Measurements from ENCODE around the gene ATCAY.
"Not testable (repeated sequence)": the region's sequence is repeated elsewhere in the genome, so short reads cannot be mapped to it uniquely, and the experiment has no call there.

ATCAY gene

DNA sequence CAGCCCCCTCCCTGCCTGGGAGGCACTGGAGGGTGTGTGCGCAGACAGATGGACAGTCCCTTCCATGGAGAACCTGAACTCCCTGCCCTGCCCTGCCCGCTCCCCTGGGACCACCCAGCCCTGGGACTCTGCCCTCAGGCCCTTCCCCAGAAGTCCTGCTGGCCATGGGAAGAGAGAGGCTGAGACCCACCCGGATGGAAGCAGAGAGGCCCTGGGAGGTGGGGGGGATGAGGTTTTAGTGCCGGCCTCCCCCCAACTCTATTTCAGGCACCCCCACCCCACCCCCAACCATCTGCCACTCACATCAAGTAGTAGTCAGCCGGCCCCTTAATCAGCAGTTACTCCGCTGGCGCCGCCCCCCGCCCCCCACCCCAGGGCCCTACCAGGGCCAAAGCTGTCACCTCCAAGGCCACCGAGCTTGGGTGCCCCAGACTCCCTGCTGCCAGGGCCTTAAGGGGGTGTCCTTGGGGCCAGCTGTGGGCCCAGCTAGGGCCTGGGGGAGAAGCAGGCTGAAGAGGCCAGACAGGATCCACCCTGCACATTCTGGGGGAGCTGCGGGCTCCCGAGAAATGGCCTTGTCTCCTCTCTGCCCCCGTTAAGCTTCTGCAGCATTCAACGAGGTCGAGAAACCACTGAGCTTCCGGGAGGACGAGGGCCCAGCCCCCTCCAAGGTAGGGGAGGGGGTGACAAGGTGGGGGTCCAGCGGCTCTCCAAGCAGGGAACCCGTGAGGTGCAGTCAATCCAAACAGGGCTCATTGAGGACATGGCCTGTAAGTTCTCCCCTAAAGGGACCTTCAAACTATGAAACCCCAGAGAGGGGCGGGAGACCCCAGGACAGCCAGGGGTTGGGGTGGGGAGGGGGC, 69.7 kb downstream of the ATCAY start:
- DNase-seq = no peak

DNA sequence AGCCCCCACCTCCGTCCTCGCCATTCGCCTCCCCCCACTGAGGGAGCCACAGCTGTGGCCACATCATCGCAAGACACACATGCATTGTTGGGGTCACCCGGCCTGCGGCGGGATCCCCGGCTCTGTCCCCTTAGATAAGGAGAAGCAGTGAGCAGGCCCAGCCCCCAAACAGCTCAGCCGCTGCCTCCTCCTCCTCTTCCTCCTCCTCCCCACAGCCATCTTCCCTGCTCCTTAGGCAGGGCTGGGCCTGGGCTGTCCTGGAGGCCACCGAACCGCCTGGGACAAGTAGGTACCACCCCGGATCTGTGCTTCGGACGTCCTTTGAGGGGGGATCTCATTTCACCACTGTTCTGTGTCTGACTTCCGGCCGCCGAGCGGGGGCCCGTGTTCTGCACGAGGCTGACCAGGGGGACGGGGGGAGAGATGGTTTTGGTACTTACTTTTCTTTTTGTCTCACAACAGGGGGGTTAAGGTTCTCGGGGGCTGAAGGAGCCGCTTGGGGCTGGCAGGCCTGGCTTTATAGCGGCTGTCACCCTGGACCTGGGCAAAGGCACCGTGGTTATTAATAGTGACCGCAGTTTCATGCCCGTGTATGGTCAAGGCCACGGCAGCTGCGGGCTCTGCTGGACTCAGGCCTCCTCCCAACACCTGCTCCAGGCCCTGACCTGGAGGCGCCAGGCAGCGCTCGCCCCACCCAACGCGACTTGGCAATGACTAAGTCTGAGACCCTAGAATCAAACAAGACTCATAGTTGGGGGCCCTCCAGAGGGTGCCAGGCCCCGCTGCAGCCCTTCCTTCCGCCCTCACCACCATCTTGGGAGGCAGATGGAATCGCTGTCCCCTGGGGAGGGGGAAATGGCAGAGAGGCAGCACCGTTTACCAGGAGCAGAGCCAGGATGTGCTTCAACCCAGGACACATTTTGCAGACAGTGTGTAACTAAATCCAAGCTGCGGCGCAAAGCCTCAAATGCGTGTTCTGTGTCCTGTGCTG, 70.7 kb downstream of the ATCAY start:
- no peak for DNase-seq

DNA sequence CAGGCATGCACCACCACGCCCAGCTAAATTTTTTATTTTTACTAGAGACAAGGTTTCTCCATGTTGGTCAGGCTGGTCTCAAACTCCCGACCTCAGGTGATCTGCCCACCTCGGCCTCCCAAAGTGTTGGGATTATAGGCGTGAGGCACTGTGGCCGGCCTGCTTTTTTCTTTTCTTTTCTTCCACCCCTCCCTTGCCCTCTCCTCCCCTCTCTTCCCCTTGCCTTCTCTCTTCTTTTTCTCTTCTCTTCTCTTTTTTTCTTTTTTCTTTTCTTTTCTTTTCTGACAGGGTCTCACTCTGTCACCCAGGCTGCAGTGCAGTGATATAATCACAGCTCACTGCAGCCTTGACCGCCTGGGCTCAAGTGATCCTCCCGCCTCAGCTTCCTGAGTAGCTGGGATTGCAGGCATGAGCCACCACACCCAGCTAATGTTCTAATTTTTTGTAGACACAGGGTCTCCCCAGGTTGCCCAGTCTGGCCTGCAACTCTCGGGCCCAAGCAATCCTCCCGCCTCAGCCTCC, 72.3 kb downstream of the ATCAY start:
- DNase-seq = not testable (repeated sequence)

DNA sequence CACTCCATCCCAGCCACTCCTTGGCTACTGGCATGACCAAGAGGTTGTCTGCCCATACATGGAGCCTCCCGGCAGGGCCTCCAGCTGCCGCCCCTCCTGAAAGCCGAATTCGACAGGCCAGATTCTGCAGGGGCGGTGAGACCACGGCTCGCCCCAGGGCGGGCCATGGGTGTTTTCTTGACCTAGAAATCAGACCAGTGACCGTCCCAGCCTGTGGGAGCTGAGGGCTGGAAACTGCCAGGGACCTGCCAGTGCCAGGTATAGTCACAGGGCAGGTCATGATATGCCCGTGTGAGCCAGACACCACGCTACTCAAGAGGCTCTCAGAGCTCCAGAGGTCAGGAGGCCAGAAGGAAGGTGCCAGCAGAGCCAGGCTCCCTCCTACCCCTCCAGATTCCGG, 73.6 kb downstream of the ATCAY start:
- DNase-seq = no peak

DNA sequence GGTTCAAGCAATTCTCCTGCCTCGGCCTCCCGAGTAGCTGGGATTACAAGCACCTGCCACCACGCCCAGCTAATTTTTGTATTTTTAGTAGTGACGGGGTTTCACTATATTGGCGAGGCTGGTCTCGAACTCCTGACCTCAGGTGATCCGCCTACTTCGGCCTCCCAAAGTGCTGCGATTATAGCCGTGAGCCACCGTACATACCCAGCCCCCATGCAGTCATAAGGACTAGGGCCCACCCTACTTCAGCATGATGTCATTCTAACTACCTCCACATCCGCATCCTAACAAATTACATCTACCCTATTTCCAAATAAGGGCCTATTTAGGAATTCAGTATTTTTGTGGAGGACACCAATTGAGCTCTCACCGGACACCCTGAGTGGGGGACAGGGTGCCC, 74.8 kb downstream of the ATCAY start:
- DNase-seq = not testable (repeated sequence)

DNA sequence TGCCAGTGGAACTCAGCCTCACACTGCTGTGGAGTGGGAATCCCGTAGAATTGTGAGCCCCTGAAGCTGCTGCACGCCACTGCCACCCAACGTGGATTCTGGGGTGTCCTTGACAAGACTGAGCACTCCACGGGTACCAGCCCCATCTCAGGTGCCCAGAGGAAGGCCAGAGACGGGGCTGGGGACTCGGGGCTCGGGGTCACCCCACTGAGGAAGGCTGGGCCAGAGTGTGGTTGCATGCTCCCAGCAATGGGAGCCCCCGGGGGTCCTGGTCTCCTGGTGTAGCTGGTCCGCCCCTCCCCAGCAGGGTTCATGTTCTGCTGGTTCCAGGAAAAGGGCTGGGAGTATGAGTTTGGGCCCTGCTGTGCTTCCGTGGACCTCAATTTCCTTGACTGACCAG, 75.2 kb downstream of the ATCAY start:
- no peak for DNase-seq

DNA sequence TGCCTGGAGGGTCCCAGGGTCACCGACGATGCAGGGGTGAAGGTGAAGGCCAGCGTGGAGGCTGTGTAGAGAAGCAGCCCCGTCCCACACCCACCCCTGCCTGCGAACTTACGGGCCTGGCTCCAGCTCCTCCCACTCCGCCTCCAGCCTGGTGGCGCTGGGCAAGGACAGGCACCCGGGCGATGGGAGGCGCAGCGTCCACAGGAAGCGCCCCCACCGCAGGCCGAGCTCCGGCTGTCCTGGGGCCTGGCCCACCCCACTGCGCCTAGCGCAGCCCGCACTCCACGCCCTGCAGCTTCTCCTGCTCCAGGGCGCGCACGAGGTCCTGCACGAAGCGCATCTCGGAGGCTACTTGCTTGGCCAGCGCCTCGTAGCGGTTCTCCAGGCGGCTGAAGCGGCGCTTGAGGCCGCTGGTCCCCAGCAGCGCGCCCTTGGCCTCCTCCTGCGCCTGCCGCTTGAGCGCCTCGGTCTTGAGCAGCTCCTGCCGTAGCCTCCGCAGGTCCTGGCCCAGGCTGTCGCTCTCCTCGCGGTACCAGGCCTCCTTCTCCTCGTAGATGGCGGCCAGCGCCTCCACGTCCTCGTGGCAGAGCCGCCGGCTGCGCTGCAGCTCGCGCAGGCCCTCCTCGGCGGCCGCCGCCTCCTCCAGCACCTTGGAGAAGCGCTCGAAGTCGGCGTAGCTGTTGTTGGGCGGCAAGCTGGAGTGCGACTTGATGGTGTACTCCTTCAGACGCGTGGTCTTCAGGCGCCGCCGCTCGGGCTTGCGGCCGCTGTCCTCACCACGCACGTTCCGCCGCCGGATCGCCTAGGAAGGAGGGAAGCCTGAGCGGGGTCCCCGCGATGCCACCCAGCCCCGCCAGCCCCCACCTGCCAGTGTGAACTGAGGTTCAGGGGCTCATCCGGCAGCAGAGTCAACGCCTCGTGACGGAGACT, 78.6 kb downstream of the ATCAY start:
- DNase-seq = no peak

DNA sequence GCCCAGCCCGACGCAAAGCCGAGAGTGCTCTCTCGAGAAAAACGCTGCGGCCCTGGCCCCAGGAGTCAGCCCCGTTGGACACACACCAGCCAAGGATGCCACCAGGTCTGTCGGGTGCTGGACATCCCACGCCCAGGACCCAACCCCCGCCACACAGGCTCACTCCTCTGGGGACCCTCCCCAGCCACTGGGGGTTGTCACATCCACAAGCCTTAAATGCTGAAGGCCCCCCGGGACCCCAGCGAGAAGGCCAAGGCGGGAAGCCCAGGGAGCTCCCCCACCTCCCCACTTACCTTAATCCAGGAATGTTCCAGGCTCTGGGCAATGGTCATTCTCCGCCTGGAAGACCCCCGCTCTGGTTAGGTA, 79.3 kb downstream of the ATCAY start:
- no peak for DNase-seq

DNA sequence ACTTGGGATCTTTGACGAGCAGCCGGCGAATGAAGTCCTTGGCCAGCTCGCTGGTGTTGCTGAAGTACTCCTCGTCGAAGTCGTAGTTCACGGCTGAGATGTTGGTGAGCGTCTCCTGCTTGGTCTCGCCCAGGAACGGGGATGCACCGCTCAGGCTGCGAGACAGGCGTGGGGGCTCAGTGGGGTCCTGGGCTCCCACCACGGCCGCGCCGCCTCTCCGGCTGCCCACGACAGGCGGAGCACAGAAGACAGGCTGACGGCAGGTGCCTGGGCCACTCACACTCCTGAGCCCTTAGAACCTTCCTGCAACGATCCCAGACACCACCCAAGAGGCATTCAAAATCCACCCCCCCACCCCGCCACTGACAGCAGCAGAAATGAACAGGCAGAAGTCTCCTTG, 80.5 kb downstream of the ATCAY start:
- no peak for DNase-seq

DNA sequence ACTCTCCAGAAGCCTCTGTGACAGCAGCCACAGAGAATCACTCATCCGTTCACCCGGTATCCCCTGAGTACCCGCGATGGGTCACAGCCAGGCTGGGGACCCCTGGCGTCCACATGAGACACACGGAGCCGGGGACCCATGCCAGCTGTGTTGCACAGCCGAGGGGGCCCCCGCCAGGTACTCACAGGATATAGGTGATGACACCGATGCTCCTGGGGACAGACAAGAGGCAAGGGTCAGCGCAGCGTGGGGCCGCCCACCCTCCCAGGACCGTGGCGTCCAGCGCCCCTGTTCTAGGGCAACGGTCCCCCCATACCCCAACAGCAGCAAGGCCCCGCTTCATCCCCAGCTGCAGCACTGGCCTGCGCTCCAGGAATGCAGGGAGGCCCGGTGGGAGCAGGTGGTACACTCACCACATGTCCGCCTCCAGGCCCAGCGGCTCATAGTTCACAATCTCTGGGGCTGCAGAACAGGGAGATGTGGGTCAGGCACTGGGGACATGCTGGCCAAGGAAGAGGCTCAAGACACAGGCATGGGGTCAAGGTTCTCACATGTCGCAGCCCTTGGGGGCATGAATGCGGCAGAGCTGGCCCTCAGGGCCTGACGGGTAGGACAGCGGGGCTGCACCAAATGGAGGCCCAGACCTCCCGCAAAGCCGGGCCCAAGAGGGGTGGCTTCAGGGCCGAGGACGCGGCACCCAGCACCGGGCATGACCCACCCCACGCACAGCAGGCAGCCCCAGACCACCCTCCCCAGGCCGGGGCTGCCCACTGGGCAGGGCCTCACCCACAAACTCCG, 83.2 kb downstream of the ATCAY start:
- no peak for DNase-seq

DNA sequence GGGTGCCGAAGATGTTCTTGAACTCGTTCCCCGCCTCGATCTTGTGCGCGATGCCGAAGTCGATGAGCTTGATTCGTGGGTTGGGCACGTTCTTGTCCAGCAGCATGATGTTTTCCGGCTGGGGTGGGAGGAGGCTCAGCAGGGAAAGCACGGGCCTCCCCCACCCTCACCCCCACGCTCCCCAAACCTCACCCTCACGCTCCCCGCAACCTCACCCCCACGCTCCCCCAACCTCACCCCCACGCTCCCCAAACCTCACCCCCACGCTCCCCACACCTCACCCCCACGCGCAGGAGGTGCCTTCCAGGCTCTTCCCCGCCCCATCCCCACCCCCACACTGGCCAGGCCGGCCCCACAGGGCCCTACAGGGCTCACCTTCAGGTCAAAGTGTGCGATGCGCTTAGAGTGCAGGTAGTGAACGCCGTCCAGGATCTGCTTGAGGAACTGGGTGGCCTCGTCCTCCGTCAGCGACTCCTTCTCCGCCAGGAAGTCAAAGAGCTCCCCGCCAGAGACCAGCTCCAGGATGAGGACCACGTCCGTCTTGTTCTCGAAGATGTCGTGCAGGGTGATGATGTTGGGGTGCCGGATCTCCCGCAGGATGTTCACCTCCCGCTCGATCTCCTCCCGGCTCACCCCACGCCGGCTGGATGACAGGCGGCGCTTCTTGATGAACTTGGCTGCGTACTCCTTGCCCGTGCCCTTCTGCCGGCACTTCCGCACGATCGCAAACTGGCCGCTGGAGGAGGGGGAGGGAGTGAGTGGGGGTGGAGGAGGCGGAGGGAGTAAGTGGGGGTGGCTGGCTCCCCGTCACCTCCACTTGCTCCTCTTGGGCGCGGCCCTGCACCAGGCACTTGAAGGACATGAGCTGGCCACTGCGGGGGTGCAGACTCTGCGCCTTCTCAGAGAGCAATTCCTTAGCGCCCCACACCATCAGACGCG, 84.0 kb downstream of the ATCAY start:
- DNase-seq = no peak

DNA sequence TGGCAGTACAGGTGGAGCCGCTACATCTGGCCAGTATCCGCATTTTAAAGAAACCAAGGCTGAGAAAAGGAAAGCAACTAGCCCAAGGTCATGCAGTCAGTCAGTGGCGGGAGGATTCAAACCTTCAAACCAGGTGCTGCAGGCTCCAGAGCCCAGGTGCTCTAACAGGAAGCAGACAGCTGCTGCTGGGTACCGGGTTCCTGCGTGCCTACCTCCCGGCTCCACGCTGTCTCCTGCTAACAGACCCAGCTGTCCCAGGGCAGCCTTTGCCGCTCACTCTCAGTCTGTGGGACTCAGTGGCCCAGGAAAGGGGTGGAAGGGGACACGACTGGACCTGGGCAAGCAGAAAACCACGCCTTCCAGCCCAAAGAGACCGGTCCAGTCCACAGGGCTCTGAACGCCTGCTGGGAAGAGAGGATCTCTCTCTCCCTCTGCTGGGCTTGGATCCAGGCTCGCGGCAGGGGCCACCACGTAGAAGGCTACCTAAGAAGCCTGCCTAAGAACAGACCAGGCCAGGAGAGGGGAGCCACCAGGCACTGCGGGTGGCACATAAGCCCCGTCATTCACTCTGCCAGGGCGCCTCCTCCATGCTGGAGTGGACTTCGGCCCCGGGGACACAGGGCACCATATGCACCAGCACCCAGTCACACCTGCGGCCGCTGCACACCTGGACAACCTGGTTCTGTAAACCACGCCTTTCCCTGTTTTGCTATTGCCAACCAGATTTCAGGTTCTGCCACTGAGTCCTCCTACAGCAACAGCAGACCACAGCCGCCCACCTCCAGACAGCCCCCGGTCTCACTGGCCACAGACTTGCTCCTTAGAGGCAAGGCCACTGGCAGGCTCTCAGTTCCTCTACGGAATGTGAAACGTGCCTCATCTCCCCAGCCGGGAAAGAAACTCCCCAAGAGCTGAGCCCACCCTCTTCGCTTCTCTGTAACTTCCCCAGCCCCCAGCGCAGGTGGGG, 85.8 kb downstream of the ATCAY start:
- no peak for DNase-seq

DNA sequence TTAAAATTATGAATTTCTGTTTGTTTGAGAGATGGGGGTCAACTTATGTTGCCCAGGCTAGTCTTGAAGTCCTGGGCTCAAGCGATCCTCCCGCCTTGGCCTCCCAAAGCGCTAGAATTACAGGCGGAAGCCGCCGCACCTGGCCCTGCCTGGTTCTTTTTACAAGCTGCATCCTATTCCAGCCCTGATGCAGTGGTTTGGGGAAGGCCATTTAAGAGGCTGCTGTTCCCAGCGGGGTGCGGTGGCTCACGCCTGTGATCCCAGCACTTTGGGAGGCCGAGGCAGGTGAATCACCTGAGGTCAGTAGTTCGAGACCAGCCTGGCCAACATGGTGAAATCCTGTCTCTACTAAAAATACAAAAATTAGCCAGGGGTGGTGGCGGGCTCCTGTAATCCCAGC, 87.5 kb downstream of the ATCAY start:
- DNase-seq = not testable (repeated sequence)

DNA sequence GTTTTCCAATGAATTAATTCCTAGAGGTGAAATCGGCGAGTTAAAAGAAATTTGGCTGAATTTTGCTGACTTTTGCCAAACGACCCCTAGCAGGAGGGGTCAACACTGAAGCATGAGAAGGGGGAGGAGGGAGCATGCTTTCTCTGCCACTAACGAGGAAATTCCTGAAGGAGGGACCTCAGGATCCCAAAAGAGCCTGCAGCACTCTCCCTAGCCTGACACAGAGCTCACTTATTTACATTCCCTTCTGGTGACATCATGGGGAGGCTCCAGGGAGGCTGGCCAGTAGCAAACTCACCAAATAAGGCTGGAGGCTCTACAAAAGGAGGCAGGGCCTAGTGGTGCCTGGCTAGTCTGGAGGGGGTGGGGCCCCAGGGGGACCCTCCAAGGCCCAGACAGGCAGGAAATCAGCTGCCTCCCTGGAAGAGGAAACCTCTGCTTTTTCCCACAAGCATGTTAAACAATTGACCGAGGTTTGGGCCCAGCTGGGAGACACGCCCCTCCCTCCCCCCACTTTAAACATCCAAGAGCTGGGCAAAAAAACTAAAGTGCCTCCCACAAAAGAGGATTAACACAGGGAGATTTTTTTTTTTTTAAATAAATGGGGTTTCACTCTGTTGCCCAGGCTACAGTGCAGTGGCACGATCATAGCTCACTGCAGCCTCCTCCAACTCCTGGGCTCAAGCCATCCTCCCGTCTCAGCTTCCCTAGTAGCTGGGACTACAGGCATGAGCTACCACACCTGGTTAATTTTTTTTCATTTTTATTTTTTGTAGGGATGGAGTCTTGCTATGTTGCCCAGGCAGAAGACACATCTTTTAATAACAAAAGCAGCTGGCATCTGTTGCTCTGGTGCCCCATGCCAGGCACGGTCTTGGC, 88.3 kb downstream of the ATCAY start:
- DNase-seq = peak; percentile 100

DNA sequence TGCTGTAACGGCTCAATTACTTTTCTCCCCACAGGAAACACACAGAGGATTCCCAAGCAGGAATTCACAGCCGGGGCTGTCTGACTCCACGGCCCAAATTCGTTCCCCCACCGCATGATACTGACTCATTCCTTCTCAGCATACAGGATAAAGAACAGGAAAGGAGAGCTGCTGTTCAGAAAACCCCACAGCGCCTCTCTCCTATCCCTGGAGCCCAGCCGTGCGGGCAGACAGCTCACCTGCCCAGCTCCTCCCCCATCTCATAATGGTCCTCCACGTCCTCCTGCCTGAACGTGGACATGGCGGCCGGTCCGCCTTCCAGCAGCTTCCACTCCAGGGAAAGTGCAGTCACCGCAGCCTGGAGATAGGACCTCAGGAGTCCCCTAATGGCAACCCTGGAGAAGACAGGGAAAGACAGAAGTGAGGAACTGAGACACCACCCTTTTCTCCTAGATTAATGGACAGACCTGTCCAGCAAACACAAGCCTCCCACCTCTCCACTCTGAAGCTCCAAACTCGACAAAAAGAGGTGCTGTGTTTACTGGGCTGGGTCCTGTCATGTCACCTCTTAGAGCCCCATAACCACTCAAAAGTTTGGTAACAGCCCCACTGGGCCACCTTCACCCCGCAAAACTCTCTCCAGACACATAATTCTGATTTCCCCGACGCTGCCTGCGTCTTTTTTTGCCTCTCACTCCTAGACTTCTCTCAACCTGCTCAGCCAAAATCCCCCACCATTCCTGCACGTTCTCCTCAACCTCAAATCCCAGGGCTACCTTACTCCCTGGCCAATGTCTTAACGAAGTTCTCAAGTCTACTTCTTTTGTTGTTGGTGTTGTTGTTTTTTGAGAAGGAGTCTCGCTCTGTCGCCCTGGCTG, 89.2 kb downstream of the ATCAY start:
- DNase-seq = peak; percentile 93

DNA sequence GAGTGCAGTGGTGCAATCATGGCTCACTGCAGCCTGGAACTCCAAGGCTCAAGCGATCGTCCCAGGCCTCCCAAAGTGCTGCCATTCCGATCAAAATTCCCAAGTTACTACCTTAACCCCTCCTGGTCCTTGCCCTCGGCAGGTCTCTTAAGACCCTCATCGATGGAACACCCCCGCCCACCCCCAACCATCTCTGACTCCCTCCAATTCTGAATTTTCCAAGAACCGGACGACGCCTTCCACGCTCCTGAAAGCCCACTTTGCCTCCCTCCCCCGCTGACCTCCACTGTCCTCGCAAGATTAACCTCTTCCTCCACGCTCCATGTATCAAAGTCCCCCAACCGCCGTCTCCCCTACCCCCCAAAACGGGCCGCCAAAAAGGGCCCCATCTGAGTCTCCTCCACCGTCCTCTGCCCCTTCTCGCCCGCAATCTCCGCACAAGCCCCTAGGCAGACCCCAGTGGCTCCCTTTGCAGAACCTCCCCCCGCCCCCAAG, 89.9 kb downstream of the ATCAY start:
- no peak for DNase-seq

Measured in fibroblast of skin of back (primary cell).